Esophagus squamous epithelium (tissue), 5 donors: ENCODE results near the gene GMPR2. TPM values are rescaled to one million over a fixed set of nuclear protein-coding genes. Genes with fewer than 3 reads are reported as not detected.
"Not testable (repeated sequence)": the region's sequence is repeated elsewhere in the genome, so short reads cannot be mapped to it uniquely, and the experiment has no call there.

Source experiments
- DNase-seq: peaks from one replicate; lab custom pipeline; 2025; lab: John Stamatoyannopoulos, UW
- H3K27ac ChIP-seq, 4 donors: fragments of 200-600 bp; sonication (generic); one replicate each; pipeline ENCODE4 v1.5.1; 2016 to 2019; ENCODE audit warnings: mild to moderate bottlenecking in 1 of 4
- H3K27me3 ChIP-seq, 4 donors: fragments of 200-600 bp; sonication (generic); 1 replicate in 3 of 4; 2 replicates in 1 of 4; pipeline versions ENCODE4 v1.5.1 to v1.6.0; 2017 to 2021; ENCODE audit warnings: antibody characterized with exemption in 1 of 4
- H3K36me3 ChIP-seq, 3 donors: fragments of 200-600 bp; sonication (generic); one replicate each; pipeline ENCODE4 v1.5.1; 2016 to 2019
- H3K4me1 ChIP-seq, 3 donors: fragments of 200-600 bp; sonication (generic); one replicate each; pipeline ENCODE4 v1.5.1; 2017 to 2019
- H3K4me3 ChIP-seq, 4 donors: fragments of 200-600 bp; sonication (generic); 1 replicate in 3 of 4; 2 replicates in 1 of 4; pipeline ENCODE4 v1.5.1; 2016 to 2019; ENCODE audit warnings: mild to moderate bottlenecking in 2 of 4, moderate library complexity in 1 of 4
- H3K9me3 ChIP-seq, 3 donors: fragments of 200-600 bp; sonication (generic); one replicate each; pipeline ENCODE4 v1.5.1; 2016 to 2019
- CTCF ChIP-seq, 6 experiments: fragments of 450-650 bp in 4 of 6; fragments of 200-600 bp in 2 of 6; sonication (generic) in 2 of 6; IDR thresholded peaks; one replicate each; pipeline ENCODE4 v1.5.1; 2016 to 2019; ENCODE audit warnings: antibody characterized with exemption in 6 of 6, mild to moderate bottlenecking in 4 of 6, moderate library complexity in 4 of 6
- POLR2A ChIP-seq, 4 donors: fragments of 450-650 bp; IDR thresholded peaks; one replicate each; pipeline ENCODE4 v1.6.1; 2017; ENCODE audit warnings: antibody characterized with exemption in 4 of 4, mild to moderate bottlenecking in 4 of 4, moderate library complexity in 3 of 4
- WGBS, 2 donors: methylation state at CpG; one replicate each; pipeline ENCODE4 v1.1.5; 2018; 5-methylcytosine and 5-hydroxymethylcytosine counted together
- intact Hi-C: fragments of 100-400 bp; cut with DNase I; formaldehyde crosslinking; loops from one replicate; pipeline ENCODE4 v1.15.0; 2022
- total RNA-seq, 4 donors: library from RNA; depleted of rRNA; stranded (reverse); fragments of >200 nt; gene quantifications; one replicate each; pipeline ENCODE4 v1.1.0, GENCODE V29; 2016
- donor health status: DM: yes; HTN: yes; CAD: no.

The GMPR2 gene
- total RNA-seq, 4 donors from 2014 or later = 18.5 to 47.7 (median 33.1) TPM

GRCh38 chr14:24212924-24213865 lies 19.5 kb upstream of the GMPR2 start, which contains the start of gene CHMP4A:
TSS of gene CHMP4A (minus strand) at chr14:24213488. CDS start at chr14:24213439, 49 bp downstream.
- intact Hi-C loops = no loop called here
- no peaks in the 10 kb centered on the region for H3K9me3 ChIP-seq
- H3K27ac ChIP-seq = peak within 1 kb of the TSS; percentile 97 to 99 (median 98)
- peak in 3 of 6 experiments; percentile 12 to 41 (median 33) for TF ChIP-seq CTCF (IDR thresholded peaks at IDR 0.05)
- TF ChIP-seq POLR2A (IDR thresholded peaks at IDR 0.05) = peak in 3 of 4 donors; percentile 94 to 97 (median 96)
- H3K27me3 ChIP-seq = no peaks in the 10 kb centered on the region
- WGBS, 2 donors = 0 to 1% methylated on average over 39 to 41 of the region's 53 CpGs
- DNase-seq = peak; percentile 92
- peak within 1 kb of the TSS; percentile 81 to 93 (median 82) for H3K4me3 ChIP-seq
- peaks cover 0 to 47% (median 19%) of the 10 kb centered on the region in 3 donors for H3K4me1 ChIP-seq
- peaks cover 4 to 54% (median 9%) of the 10 kb centered on the region in 3 donors for H3K36me3 ChIP-seq

GRCh38 chr14:24213866-24214662 lies 18.7 kb upstream of the GMPR2 start:
- H3K4me1 ChIP-seq = peaks cover 0 to 47% (median 19%) of the 10 kb centered on the region in 3 donors
- H3K9me3 ChIP-seq = no peaks in the 10 kb centered on the region
- H3K27ac ChIP-seq = peak overlapping the region; percentile 97 to 99 (median 98)
- intact Hi-C loops = no loop called here
- H3K4me3 ChIP-seq = peak overlapping the region in 2 of 4 donors; percentile 82 to 83
- no peaks in the 10 kb centered on the region for H3K27me3 ChIP-seq
- 86 to 94% methylated on average over 7 of the region's 7 CpGs for WGBS, 2 donors
- H3K36me3 ChIP-seq = peaks cover 4 to 46% (median 9%) of the 10 kb centered on the region in 3 donors
- DNase-seq = no peak
- TF ChIP-seq CTCF (IDR thresholded peaks at IDR 0.05) = no peak
- no peak for TF ChIP-seq POLR2A (IDR thresholded peaks at IDR 0.05)

DNA sequence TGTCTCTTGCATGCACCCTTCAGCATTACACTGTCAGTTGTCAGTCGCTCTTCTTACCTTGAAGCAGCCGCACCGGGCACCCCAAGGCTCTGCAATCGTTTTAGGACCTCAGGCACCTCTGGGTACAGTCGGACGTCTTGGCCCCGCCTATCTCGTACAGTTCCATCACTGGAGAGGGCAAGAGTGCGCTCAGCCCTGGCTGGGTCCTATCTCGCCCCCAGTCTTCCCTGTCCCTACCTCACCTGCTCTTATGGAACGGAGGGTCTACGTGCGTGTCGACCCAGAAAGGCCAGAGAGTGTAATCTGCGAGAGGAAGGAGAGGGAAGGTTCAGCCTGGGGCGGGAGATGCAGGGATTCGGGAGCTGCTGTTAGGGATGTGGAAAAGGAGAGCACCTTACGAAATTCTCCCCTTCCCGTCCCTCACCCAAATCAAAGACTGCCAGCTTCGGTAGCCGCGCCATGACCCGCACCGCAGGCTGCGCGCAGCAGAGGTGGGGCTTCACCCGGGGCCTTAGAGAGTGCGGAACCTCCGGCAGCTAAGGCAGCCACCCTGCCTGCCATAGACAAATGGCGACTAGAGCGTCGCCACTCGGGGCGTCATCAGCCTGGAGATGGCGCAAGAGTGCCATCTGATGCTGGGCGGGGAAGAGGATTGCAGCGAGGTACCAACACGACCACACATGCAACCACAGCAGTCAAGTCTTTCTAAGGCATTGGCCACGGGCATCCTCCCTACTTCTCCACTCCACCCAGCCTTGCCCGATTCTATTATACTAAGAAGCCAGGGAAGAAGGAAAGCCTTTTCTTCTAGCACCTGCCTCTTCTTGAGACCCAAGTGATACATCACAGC lies 17.0 kb upstream of the GMPR2 start, which contains the start of gene MDP1:
Gene MDP1, minus strand, starts transcription at position 572 of the 850 bp plus-strand sequence. Its CDS starts 111 bp downstream, at position 461.
- WGBS, 2 donors = 0% methylated on average over 13 to 16 of the region's 40 CpGs
- Histone ChIP-seq H3K36me3 (peaks cover 0 to 29% (median 0%) of the 10 kb centered on the region in 3 donors), H3K27ac (peak within 1 kb of the TSS; percentile 86 to 99 (median 95)), H3K4me1 (peaks cover 0 to 47% (median 19%) of the 10 kb centered on the region in 3 donors), H3K9me3 (no peaks in the 10 kb centered on the region), H3K27me3 (no peaks in the 10 kb centered on the region), H3K4me3 (peak within 1 kb of the TSS; percentile 53 to 85 (median 79))
- DNase-seq = peak; percentile 57
- TF ChIP-seq POLR2A (IDR thresholded peaks at IDR 0.05) (peak in 3 of 4 donors; percentile 47 to 77 (median 63)), CTCF (IDR thresholded peaks at IDR 0.05) (peak; percentile 41 to 71 (median 56))
- intact Hi-C loops = no loop called here

GRCh38 chr14:24216345-24216699 lies 16.4 kb upstream of the GMPR2 start:
- H3K4me1 ChIP-seq = peaks cover 0 to 42% (median 19%) of the 10 kb centered on the region in 3 donors
- H3K27me3 ChIP-seq = no peaks in the 10 kb centered on the region
- H3K4me3 ChIP-seq = peak overlapping the region in 3 of 4 donors; percentile 73 to 85 (median 85)
- H3K9me3 ChIP-seq = no peaks in the 10 kb centered on the region
- intact Hi-C loops = no loop called here
- 78 to 80% methylated on average over 2 of the region's 2 CpGs for WGBS, 2 donors
- H3K27ac ChIP-seq = peak overlapping the region; percentile 86 to 99 (median 95)
- TF ChIP-seq CTCF (IDR thresholded peaks at IDR 0.05) (no peak), POLR2A (IDR thresholded peaks at IDR 0.05) (no peak)
- H3K36me3 ChIP-seq = peaks cover 0 to 23% (median 0%) of the 10 kb centered on the region in 3 donors
- DNase-seq = no peak

GRCh38 chr14:24216876-24217275 lies 15.9 kb upstream of the GMPR2 start:
- H3K27me3 ChIP-seq, intact Hi-C loops, H3K4me3 ChIP-seq, DNase-seq, H3K9me3 ChIP-seq: not testable (repeated sequence)
- Histone ChIP-seq H3K36me3 (peaks cover 0 to 19% (median 0%) of the 10 kb centered on the region in 3 donors), H3K27ac (peak overlapping the region in 1 of 4 donors; percentile 99), H3K4me1 (peaks cover 0 to 38% (median 19%) of the 10 kb centered on the region in 3 donors)
- 80 to 100% methylated on average over 1 of the region's 1 CpG for WGBS, 2 donors
